NCI-H345 treated with DMSO at 0.1 percent for 48 hours (cell line): ENCODE data around the gene TMEM260.
A peak's percentile ranks its signal among the peaks of the same experiment; 100 is the strongest.
"Not testable (repeated sequence)": the region's sequence is repeated elsewhere in the genome, so short reads cannot be mapped to it uniquely, and the experiment has no call there.

Experiments
- DNase-seq: peaks from one replicate; lab custom pipeline; 2025; ENCODE audit not compliant: unreplicated experiment; lab: John Stamatoyannopoulos, UW

Gene TMEM260

GRCh38 chr14:56598519-56598918 is 18.9 kb downstream of the TMEM260 start:
- DNase-seq, result no peak

GRCh38 chr14:56603648-56604047 is 24.1 kb downstream of the TMEM260 start:
- DNase-seq, result no peak

DNA sequence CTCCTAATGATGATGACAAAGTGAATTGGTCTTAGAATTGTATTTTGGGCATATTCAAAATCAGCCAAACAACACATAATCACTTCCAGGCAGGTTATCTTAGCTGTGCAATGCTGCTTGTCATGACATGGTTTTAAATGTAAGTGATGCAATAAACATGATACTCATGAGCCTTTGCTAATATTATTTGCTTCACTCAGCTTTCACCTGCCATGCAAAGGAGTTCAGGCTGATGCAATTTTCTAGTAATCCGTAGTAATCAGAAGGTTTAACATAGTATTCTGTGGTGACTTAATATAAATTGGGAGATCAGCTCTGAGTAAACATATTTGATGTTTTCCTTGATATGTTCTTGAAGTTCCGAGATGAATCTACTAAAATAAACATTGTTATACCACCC is 29.1 kb downstream of the TMEM260 start:
- no peak for DNase-seq

DNA sequence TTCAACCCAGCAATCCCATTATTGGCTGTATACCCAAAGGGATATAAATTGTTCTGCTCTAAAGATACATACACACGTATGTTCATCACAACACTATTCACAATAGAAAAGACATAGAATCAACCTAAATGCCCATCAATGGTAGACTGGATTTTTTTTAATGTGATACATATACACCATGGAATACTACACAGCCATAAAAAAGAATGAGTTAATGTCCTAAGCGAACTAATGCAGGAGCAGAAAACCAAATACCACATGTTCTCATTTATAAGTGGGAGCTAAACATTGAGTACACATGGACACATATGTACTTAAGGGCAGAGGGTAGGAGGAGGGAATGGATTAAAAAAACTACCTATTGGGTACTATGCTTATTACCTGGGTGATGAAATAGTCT is 32.1 kb downstream of the TMEM260 start:
- DNase-seq, result not testable (repeated sequence)

GRCh38 chr14:56617084-56617483 is 37.5 kb downstream of the TMEM260 start:
- DNase-seq, result no peak

DNA sequence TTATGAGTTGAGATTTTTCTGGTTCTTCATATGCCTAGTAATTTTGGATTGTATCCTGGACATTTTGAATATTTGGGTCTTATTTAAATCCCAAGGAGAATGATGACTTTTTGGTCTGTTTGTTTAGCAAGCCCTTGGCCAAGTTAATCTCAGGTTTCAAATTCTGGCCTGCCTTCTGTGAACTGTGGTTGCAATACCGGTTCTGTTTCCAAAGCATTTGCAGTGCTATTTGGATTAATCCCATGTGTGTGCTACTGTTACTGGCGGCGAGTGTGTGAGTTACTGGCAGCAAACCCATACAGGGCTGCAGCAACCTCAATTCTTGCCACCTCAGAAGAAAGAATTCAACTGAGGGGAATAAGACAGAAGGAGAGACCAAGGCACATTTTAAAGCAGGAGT is 51.1 kb downstream of the TMEM260 start:
- no peak for DNase-seq

- no peak for DNase-seq
These were observed 52.6 kb downstream of the TMEM260 start for GRCh38 chr14:56632195-56632594.

DNA sequence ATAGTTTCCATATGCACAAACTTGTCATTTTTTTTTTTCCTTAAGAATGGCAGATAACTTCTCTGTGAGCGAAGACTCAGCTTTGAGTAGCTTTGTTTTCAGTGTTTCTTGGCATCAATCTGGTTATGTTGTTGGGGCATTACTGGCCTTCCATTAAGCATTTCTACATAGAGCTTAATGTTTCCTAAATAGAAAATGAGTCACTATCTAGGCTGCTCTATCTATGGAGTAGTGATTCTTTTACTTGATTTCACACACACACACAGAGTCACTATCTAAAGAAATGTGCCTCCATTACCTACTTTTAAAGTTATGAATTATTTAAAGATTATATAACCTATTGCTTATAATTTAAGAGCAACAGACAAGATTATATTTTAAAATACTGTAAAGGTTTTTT is 53.9 kb downstream of the TMEM260 start:
- no peak for DNase-seq

DNA sequence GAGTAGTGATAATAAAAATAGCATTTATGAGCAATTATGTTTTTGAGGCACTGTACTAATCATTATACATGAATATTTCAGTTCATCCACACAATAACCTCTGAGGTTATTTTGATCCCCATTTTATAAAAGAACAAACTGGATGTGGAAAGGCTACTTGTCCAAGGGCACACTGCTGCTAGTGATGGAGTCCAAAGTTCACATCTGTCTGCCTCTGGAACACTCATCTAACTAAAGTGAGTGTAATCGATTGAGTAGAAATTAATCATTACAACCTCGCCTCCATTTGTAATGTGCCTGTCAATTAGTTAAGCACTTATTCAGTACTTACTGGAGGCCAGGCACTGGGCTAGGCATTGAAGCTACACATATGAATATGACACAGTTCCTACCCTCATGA is 55.4 kb downstream of the TMEM260 start:
- no peak for DNase-seq

GRCh38 chr14:56647493-56647892 is 67.9 kb downstream of the TMEM260 start:
- DNase-seq, result no peak

- DNase-seq, result peak; percentile 92
These were observed 69.1 kb downstream of the TMEM260 start for GRCh38 chr14:56648508-56649301.

DNA sequence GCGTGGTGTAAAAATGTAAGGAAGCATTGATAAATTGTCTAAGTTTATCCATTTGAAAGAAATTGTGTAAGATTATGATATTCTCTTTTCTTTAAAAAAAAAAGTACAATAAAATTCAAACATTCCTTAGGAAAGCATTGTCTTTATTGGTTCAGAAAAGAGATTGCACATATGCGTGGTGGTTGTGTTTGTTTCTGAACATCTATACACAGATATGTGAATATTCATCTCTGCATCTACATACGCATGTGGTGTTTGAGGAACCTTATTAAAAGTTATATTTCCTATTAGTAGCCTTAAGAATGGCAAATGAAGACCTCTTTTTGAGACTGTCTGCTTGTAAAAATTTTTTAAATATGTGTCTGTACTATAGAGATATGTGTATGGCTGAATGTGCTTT is 69.8 kb downstream of the TMEM260 start:
- DNase-seq, result no peak

GRCh38 chr14:56650048-56650447 is 70.5 kb downstream of the TMEM260 start:
- DNase-seq, result no peak

- DNase-seq, result no peak
These were observed 71.4 kb downstream of the TMEM260 start for GRCh38 chr14:56650979-56651378.

GRCh38 chr14:56657604-56658003 is 78.0 kb downstream of the TMEM260 start:
- no peak for DNase-seq

DNA sequence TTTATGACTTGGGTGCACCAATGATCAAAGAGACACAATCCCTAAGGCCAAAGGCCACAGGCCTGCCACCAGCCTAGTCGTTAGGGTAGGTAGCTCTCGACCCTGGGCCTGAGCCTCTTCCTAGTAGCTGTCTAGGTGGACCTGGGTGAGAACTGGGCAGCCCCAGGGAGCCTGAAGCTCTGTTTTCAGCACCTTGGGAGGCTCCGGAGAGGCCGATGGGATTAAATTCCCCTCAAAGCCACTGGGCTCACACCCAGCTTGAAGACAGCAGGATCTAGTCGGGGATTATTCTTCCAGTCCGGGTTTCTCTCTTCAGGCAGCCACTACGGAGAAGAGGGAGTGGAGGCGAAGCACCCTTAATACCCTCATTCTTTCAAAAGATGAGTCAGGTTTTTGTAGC is 79.8 kb downstream of the TMEM260 start:
- no peak for DNase-seq

DNA sequence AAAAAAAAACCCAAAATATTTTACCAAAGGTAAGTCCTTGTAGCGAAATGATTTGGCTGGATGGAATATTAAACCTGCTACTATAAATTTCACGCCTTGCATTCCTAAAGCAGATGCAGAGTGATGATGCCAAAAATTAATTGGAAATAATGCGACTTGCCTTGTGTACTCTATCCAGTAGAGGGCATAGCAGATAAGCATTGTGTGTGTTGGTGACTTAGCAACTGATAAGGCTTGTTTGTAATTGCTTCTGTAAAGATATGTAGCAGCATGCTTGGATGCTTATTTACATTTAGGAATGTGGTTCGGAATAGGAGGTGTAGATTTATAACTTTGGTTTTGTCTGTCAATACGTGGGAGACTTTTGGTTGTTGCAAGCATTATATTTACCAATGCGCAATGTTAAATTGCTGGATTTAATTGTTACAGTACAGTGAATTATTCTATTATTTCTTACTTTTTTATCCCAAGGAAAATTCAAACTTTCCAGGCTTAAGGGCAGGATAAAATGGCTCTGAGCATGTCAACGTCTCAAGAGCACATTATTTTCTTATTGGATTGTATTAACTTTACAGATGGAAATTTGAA is 80.5 kb downstream of the TMEM260 start:
- DNase-seq, result peak; percentile 58

DNA sequence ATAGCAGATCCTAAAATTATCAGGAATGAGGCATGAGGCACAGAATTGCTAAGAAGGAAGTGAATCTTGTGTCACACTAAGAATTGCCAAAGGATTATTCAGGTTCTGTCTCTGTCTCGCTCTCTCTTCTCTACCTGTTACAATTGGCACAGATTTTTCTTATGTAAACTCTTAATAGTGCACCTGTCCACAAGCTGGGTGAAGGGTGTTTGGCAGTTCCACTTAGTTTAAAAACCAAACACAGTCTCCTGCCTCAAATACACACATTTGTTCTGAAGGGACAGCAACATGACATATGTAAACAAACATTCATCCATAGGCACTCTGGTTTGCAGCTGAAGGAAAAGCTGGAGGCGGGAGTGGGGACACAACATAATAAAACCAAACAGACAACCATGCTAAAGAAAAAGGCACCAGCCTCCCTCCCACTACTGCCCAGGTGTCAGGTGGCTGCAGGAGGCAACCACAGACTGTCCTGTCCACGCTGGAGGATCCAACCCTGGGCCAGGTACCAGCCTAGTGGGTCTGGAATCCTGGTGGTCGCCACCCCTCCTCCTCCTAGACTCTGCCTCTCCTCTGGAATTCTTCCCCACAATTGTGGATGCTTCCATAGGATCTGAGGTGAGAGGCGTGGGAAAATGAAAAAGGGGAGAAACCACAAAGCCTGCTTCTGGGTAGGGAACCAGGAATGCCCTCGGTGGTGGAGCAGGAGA is 81.2 kb downstream of the TMEM260 start:
- DNase-seq, result peak; percentile 74

DNA sequence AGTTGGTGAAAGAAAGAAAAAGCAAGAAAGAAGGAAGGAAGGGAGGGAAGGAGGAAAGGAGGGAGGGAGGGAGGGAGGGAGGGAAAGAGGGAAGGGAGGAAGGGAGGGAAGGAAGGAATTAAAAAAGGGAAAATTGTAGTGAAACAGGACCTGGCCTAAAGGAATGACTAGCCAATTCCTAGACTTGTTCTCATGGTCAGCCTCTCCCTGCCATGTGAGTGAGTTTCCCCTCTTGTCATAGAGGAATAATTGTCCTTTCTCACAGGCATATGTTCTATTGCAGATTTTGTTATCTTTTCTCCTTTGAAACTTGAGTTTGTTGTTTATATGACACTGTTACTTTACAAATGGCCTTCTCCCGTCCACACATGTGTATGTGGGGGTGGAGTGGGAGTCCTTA is 81.9 kb downstream of the TMEM260 start:
- no peak for DNase-seq

- DNase-seq, result no peak
These were observed 85.3 kb downstream of the TMEM260 start for GRCh38 chr14:56664811-56665421.

DNA sequence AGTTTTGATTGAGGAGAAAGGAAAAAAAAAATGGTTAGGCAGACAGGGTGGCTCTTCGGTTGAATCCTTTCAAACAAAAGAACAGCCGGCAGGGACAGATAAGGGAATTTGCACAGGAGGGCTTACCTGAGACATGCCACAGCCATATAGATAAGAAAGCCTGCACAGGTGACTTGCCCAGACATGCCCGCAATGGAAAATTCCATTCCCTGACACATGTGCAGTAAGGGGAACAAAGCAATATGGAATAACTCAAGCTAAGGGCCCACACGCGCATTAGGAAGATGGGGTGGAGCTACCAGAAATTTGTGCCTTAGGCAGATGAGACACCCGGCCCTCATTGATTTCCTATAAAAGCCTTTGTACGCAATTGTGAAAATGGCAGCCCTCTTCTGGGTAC is 86.7 kb downstream of the TMEM260 start:
- DNase-seq, result no peak

DNA sequence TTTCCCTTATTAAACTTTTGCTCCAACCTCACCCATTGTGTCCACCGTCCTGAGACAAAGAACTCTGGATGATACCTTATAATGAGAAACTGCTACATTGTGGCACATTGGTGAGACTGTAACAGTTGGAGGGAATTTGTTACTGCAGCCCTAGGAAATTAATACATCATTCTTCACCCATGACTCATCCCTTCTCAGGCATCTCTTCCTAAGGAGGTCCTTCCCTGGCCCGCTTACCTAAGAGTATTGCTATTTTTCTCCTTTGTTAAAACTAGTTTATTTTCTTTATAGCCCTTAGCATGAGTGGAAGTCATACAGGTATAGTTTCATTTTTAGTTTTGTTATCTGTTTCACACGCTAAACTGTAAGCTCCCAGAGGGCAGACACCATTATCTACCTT is 87.1 kb downstream of the TMEM260 start:
- no peak for DNase-seq
